Heart left ventricle (tissue), 16 donors: ENCODE results near the gene SH3PXD2A. TPM values are rescaled to one million over a fixed set of nuclear protein-coding genes. Genes with fewer than 3 reads are reported as not detected.

Source experiments
- ATAC-seq, 4 donors: fragments of 200-7000 bp; cut with Tn5 transposase; one replicate each; pipeline ENCODE4 v1.9.1; 2020 to 2022; ENCODE audit warnings: moderate library complexity in 4 of 4, mild to moderate bottlenecking in 3 of 4, moderate number of reproducible peaks in 1 of 4
- DNase-seq, 5 donors: peaks; one replicate each; pipeline ENCODE4 v3.0.0-alpha.2; 2020
- H3K27ac ChIP-seq, 12 donors: fragments of 200-600 bp; sonication (generic) in 4 of 12; one replicate each; pipeline versions ENCODE4 v1.5.0 to v1.8.0; 2016 to 2022; ENCODE audit warnings: mild to moderate bottlenecking in 2 of 12
- H3K27me3 ChIP-seq, 9 donors: fragments of 200-600 bp; sonication (generic) in 2 of 9; one replicate each; pipeline versions ENCODE4 v1.5.1 to v1.8.0; 2016 to 2022; ENCODE audit warnings: mild to moderate bottlenecking in 3 of 9
- H3K36me3 ChIP-seq, 9 donors: fragments of 200-600 bp; sonication (generic) in 2 of 9; one replicate each; pipeline versions ENCODE4 v1.5.0 to v1.8.0; 2018 to 2022; ENCODE audit warnings: mild to moderate bottlenecking in 2 of 9
- H3K4me1 ChIP-seq, 12 donors: fragments of 200-600 bp; sonication (generic) in 4 of 12; one replicate each; pipeline versions ENCODE4 v1.5.0 to v1.8.0; 2016 to 2022; ENCODE audit warnings: mild to moderate bottlenecking in 3 of 12
- H3K4me3 ChIP-seq, 12 donors: fragments of 200-600 bp; sonication (generic) in 4 of 12; one replicate each; pipeline versions ENCODE4 v1.5.0 to v1.8.0; 2017 to 2022; ENCODE audit warnings: mild to moderate bottlenecking in 9 of 12, moderate library complexity in 4 of 12
- H3K9me3 ChIP-seq, 12 donors: fragments of 200-600 bp; sonication (generic) in 4 of 12; one replicate each; pipeline versions ENCODE4 v1.5.0 to v1.8.0; 2016 to 2022; ENCODE audit warnings: mild to moderate bottlenecking in 1 of 12
- POLR2A ChIP-seq, 2 donors: fragments of 450-650 bp; IDR thresholded peaks; one replicate each; pipeline ENCODE4 v1.6.1; 2017; ENCODE audit warnings: antibody characterized with exemption in 2 of 2, mild to moderate bottlenecking in 2 of 2, moderate library complexity in 2 of 2
- WGBS, 4 donors: extraction: QIAGEN DNeasy Blood & Tissue Kit in 2 of 4; methylation state at CpG; one replicate each; pipeline versions ENCODE4 v1.1.5 to v1.1.7; 2013 to 2018; 5-methylcytosine and 5-hydroxymethylcytosine counted together
- intact Hi-C, 10 donors: fragments of 100-400 bp; cut with DNase I; formaldehyde crosslinking; loops; one replicate each; pipeline versions ENCODE4 v1.11.1 to v1.14.2; 2022
- polyA plus RNA-seq, 2 donors: library from polyadenylated mRNA; stranded (reverse); fragments of 200-250 nt; gene quantifications; one replicate each; pipeline ENCODE4 v1.2.3, GENCODE V29; 2013
- total RNA-seq, 9 donors: library from RNA; depleted of rRNA in 2 of 9; stranded (reverse); fragments of >200 nt in 2 of 9; fragmentation: NEBNext Ultra II Directional in 3 of 9; extraction: Animal tissue kit (Norgen Biotek cat#: 25700) in 3 of 9; gene quantifications; one replicate each; pipeline versions ENCODE4 v1.1.0 to v1.2.4, GENCODE V29; 2016 to 2023
- TF ChIP-seq, protein P1 (sequence below), 12 donors: fragments of 200-600 bp; sonication (generic) in 4 of 12; IDR thresholded peaks; one replicate each; pipeline versions ENCODE4 v1.5.0 to v1.8.0; 2018 to 2022; ENCODE audit warnings: antibody characterized with exemption in 12 of 12, mild to moderate bottlenecking in 5 of 12
- donor health status: ischemic (EF 13 %, LVEDD 7.1; RV severe dilation, severe dysfunction).
- donor health status: healthy with polysubstance abuse.
- donor health status: DM: no; HTN: yes; CAD: no.
- donor health status: DM: no; HTN: no; CAD: no.
- donor health status: ischemic (EF 25% LVEDD 6.9; RV normal size, moderate dysfunction).
- donor health status: ischemic (EF 25% LVEDD 5.7; RV mildly dilated, moderate dysfunction).
- donor health status: healthy.
- donor health status: DM: yes; HTN: yes; CAD: no.
- donor health status: ischemic (EF 35%, LVEDD 5.7; RV mildly dilated, moderate dysfunction).
- donor health status: nonischemic (EF 11% LVEDD 7.7; RV severe dilation, severe dysfunction).
- donor health status: DM: yes; HTN: yes; CAD: no.
- donor health status: PGD.
- donor health status: ischemic (EF 29% LVEDD 5.4; RV normal size, mild dysfunction).
- donor health status: nonischemic (EF 23%, LVEDD 6.1; RV moderate dilation, normal function).

SH3PXD2A gene
- total and polyA plus RNA-seq, 11 donors, result 11.8 to 43.4 (median 31.1) TPM

DNA sequence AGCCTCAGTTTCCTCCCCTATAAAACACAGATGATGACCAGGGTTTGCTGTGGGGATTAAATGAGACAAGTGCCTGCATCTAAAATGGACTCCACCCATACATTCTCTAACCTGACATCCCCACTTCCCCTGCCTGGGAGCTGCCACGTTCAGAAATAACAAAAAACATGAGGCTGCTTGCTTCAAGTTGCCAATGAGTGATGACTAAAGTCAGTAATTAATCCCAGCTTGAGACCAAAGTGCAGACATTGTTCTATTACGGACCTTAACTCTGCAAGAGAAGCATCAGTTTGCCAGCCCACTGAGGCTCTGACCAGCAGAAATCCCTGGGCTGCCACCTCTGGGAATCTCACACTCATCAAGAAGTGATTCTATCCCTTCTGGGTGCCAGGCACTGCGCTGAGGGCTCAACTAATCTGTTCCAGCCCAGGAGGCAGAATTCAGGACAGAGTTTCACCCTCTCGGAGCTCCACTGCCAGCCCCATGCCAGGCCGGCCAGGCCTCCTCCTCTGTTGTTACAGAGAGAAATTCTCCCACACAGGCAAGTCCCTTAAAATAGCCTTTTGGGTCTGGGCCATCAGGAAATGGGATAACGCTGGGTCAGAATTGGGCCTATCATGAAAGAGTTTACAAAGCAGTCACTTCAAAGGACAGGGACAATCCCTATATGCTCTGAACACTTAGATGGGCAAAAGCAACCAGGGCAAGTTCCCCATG lies 11.4 kb downstream of the SH3PXD2A start:
- H3K36me3 ChIP-seq, result no peaks in the 10 kb centered on the region
- no peaks in the 10 kb centered on the region for H3K9me3 ChIP-seq
- H3K4me3 ChIP-seq, result no peak overlapping the region
- H3K27ac ChIP-seq, result peak overlapping the region; percentile 18 to 85 (median 75)
- peak; percentile 71 to 78 (median 74) for ATAC-seq
- peak in 4 of 5 donors; percentile 73 to 83 (median 78) for DNase-seq
- WGBS, 4 donors, result 12 to 25% (median 20%) methylated on average over 6 of the region's 6 CpGs
- intact Hi-C loops, result no loop called here
- H3K4me1 ChIP-seq, result peaks cover 17 to 83% (median 56%) of the 10 kb centered on the region in 12 donors
- no peaks in the 10 kb centered on the region for H3K27me3 ChIP-seq
- TF ChIP-seq POLR2A (IDR thresholded peaks at IDR 0.05), result no peak
- TF ChIP-seq, protein P1, sequence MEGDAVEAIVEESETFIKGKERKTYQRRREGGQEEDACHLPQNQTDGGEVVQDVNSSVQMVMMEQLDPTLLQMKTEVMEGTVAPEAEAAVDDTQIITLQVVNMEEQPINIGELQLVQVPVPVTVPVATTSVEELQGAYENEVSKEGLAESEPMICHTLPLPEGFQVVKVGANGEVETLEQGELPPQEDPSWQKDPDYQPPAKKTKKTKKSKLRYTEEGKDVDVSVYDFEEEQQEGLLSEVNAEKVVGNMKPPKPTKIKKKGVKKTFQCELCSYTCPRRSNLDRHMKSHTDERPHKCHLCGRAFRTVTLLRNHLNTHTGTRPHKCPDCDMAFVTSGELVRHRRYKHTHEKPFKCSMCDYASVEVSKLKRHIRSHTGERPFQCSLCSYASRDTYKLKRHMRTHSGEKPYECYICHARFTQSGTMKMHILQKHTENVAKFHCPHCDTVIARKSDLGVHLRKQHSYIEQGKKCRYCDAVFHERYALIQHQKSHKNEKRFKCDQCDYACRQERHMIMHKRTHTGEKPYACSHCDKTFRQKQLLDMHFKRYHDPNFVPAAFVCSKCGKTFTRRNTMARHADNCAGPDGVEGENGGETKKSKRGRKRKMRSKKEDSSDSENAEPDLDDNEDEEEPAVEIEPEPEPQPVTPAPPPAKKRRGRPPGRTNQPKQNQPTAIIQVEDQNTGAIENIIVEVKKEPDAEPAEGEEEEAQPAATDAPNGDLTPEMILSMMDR (IDR thresholded peaks at IDR 0.05), result no peak

- H3K27ac ChIP-seq, result peak overlapping the region in 10 of 12 donors; percentile 63 to 85 (median 75)
- no peaks in the 10 kb centered on the region for H3K36me3 ChIP-seq
- H3K9me3 ChIP-seq, result no peaks in the 10 kb centered on the region
- TF ChIP-seq, protein P1 (IDR thresholded peaks at IDR 0.05), result no peak
- TF ChIP-seq POLR2A (IDR thresholded peaks at IDR 0.05), result no peak
- no peaks in the 10 kb centered on the region for H3K27me3 ChIP-seq
- ATAC-seq, result no peak
- H3K4me1 ChIP-seq, result peaks cover 17 to 86% (median 62%) of the 10 kb centered on the region in 12 donors
- no peak overlapping the region for H3K4me3 ChIP-seq
- intact Hi-C loops, result no loop called here
- WGBS, 4 donors, result 70 to 78% (median 73%) methylated on average over 3 of the region's 3 CpGs
- no peak for DNase-seq
Measured at GRCh38 chr10:103843045-103843444, 12.3 kb downstream of the SH3PXD2A start.

DNA sequence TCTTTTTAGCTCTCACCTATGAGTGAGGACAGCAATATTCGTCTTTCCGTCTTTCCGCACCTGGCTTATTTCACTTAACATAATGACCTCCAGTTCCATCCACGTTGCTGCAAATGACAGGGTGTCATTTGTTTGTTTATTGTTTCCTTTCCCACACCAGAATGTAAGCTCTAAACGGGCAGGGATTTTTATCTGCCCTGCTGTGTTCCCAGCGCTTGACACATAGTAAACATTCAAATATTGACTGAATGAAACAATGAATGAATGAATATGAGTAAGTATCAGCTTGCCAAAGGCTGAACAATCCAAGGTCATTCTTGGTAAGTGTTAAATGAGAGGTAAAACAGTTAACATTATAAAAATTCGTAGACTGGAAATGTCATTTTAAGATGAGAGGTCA lies 12.8 kb downstream of the SH3PXD2A start:
- Histone ChIP-seq H3K27ac (peak overlapping the region in 7 of 12 donors; percentile 22 to 84 (median 74)), H3K27me3 (no peaks in the 10 kb centered on the region), H3K36me3 (no peaks in the 10 kb centered on the region), H3K4me3 (no peak overlapping the region), H3K4me1 (peaks cover 17 to 90% (median 66%) of the 10 kb centered on the region in 12 donors), H3K9me3 (no peaks in the 10 kb centered on the region)
- TF ChIP-seq POLR2A (IDR thresholded peaks at IDR 0.05), result no peak
- TF ChIP-seq, protein P1 (IDR thresholded peaks at IDR 0.05), result no peak
- intact Hi-C loops, result no loop called here
- no peak for DNase-seq
- ATAC-seq, result no peak
- WGBS, 4 donors, result 45 to 60% (median 52%) methylated on average over 7 of the region's 7 CpGs

- Histone ChIP-seq H3K4me1 (peaks cover 17 to 95% (median 67%) of the 10 kb centered on the region in 12 donors), H3K36me3 (no peaks in the 10 kb centered on the region), H3K27me3 (no peaks in the 10 kb centered on the region), H3K27ac (peak overlapping the region in 1 of 12 donors; percentile 80), H3K4me3 (no peak overlapping the region), H3K9me3 (no peaks in the 10 kb centered on the region)
- DNase-seq (no peak), ATAC-seq (no peak)
- 81 to 90% (median 89%) methylated on average over 7 of the region's 7 CpGs for WGBS, 4 donors
- TF ChIP-seq POLR2A (IDR thresholded peaks at IDR 0.05), result no peak
- TF ChIP-seq, protein P1 (IDR thresholded peaks at IDR 0.05), result no peak
- intact Hi-C loops, result no loop called here
Measured at GRCh38 chr10:103841519-103841918, 13.9 kb downstream of the SH3PXD2A start.
